ENCODE measurements around the gene SEC24C.

DNA sequence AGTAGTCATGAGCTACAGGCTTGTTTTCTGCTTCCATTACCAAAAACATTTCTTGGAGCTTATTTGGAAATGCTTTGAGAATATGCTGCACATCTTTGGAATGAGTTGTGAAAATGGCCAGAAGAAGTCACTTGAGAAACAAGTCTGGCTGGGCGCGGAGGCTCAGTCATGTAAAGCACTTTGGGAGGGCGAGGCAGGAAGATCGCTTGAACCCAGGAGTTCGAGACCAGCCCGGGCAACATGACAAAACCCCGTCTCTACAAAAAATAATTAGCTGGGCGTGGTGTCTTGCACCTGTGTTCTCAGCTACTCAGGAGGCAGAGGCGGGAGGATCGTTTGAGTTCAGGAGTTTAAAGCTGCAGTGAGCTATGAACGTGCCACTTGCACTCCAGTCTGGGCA is 36.8 kb downstream of the SEC24C start:
- TF ChIP-seq CTCF (IDR thresholded peaks at IDR 0.05; ENCODE audit: low read depth, low read length, poor library complexity, severe bottlenecking) (no peak), EZH2phosphoT487 (IDR thresholded peaks at IDR 0.05; ENCODE audit: borderline replicate concordance, low read length) (no peak)

Measured in DOHH2 (cell line).